ENCODE results near the gene CPD. TPM values are rescaled to one million over a fixed set of nuclear protein-coding genes. Genes with fewer than 3 reads are reported as not detected.

The CPD gene
- polyA plus RNA-seq, 1 donor (not counting 4 experiments of a cell fraction or from before 2014, with no cell fraction given), result 30.5 TPM

DNA sequence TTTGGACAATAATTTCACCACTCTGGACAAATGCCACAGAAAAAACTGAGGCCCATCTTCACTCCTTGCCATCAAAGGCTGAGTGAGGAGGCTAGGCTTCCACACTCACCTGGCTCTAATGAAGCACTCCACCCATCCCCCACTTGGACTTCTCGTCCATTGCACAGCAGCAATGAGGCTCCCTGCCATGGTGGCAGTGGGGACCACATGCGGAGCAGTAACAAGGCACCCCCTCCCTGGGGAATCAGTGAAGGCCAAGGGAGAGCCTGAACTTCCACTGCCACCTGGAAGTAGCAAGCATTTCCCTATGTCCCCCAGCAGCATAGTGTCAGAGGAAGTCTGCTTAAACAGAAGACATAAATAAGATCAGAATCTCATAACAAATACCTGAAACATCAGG is 96.5 kb downstream of the CPD start:
- Histone ChIP-seq H3K27ac (ENCODE audit: control insufficient read depth, insufficient read depth, low read length) (no peak overlapping the region), H3K79me2 (ENCODE audit: control insufficient read depth, insufficient read depth, low read length) (peaks cover 33% of the 10 kb centered on the region), H2AFZ (ENCODE audit: control insufficient read depth, low read length) (no peak overlapping the region), H3K36me3 (ENCODE audit: control insufficient read depth in 2 of 2, extremely low read depth in 1 of 2, insufficient read depth in 2 of 2, low read length in 2 of 2) (no peaks in the 10 kb centered on the region), H3K27me3 (ENCODE audit: control insufficient read depth, extremely low read depth, insufficient read depth, low read length) (no peaks in the 10 kb centered on the region), H3K4me1 (ENCODE audit: control insufficient read depth, extremely low read depth, insufficient read depth, low read length) (peaks cover 22% of the 10 kb centered on the region), H3K4me2 (ENCODE audit: control insufficient read depth, extremely low read depth, insufficient read depth, low read depth, low read length) (no peak overlapping the region), H3K4me3 (ENCODE audit: control insufficient read depth in 2 of 3, extremely low read depth in 1 of 3, insufficient read depth in 2 of 3, low read depth in 1 of 3, low read length in 3 of 3) (no peak overlapping the region), H3K9me1 (ENCODE audit: control insufficient read depth, extremely low read depth, insufficient read depth, low read length) (no peaks in the 10 kb centered on the region), H3K9me3 (ENCODE audit: control insufficient read depth, low read depth, low read length) (no peaks in the 10 kb centered on the region), H3K9ac (ENCODE audit: control insufficient read depth, extremely low read depth, insufficient read depth, low read length) (no peak overlapping the region), H4K20me1 (ENCODE audit: control insufficient read depth, extremely low read depth, insufficient read depth, low read length) (no peaks in the 10 kb centered on the region)
- dilution Hi-C loops (cut with MboI; ENCODE audit: extremely low pct_ligation_motif_present, low sequenced_read_pairs), result no loop called here
- DNase-seq (ENCODE audit: low read depth, low spot score) (no peak), FAIRE-seq (no peak)
- TF ChIP-seq EZH2 (IDR thresholded peaks at IDR 0.05; ENCODE audit: low read length), result no peak
- TF ChIP-seq, protein P1, sequence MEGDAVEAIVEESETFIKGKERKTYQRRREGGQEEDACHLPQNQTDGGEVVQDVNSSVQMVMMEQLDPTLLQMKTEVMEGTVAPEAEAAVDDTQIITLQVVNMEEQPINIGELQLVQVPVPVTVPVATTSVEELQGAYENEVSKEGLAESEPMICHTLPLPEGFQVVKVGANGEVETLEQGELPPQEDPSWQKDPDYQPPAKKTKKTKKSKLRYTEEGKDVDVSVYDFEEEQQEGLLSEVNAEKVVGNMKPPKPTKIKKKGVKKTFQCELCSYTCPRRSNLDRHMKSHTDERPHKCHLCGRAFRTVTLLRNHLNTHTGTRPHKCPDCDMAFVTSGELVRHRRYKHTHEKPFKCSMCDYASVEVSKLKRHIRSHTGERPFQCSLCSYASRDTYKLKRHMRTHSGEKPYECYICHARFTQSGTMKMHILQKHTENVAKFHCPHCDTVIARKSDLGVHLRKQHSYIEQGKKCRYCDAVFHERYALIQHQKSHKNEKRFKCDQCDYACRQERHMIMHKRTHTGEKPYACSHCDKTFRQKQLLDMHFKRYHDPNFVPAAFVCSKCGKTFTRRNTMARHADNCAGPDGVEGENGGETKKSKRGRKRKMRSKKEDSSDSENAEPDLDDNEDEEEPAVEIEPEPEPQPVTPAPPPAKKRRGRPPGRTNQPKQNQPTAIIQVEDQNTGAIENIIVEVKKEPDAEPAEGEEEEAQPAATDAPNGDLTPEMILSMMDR (optimal IDR thresholded peaks at IDR 0.05 in 1 of 3, IDR thresholded peaks at IDR 0.05 in 1 of 3, conservative IDR thresholded peaks at IDR 0.05 in 1 of 3; ENCODE audit: extremely low read depth in 1 of 3, insufficient read depth in 2 of 3, low read length in 3 of 3), result no peak

DNA sequence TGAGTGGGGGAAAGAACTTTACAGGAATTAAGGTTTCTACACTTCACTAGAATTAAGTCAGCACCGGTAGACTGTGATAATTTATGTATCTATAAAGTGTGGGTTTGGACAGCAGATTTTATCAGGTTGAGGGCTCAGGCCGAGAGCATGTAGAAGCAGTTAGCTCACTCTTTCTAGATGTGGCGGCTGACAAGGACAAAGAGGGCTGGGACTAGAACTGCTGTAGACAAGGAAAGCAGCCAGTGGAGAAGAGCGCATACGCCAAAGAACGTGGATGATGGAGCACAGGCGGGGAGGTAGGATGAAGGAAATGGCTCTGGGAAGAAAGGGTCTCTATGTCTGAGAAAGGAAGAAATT is 98.0 kb downstream of the CPD start:
- Histone ChIP-seq H3K4me1 (ENCODE audit: control insufficient read depth, extremely low read depth, insufficient read depth, low read length) (peaks cover 14% of the 10 kb centered on the region), H3K9me3 (ENCODE audit: control insufficient read depth, low read depth, low read length) (no peaks in the 10 kb centered on the region), H3K27me3 (ENCODE audit: control insufficient read depth, extremely low read depth, insufficient read depth, low read length) (no peaks in the 10 kb centered on the region), H3K79me2 (ENCODE audit: control insufficient read depth, insufficient read depth, low read length) (peaks cover 30% of the 10 kb centered on the region), H3K4me2 (ENCODE audit: control insufficient read depth, extremely low read depth, insufficient read depth, low read depth, low read length) (peak overlapping the region; percentile 74), H4K20me1 (ENCODE audit: control insufficient read depth, extremely low read depth, insufficient read depth, low read length) (no peaks in the 10 kb centered on the region), H3K4me3 (ENCODE audit: control insufficient read depth in 2 of 3, extremely low read depth in 1 of 3, insufficient read depth in 2 of 3, low read depth in 1 of 3, low read length in 3 of 3) (peak overlapping the region in 2 of 3 experiments; percentile 82 to 92), H3K27ac (ENCODE audit: control insufficient read depth, insufficient read depth, low read length) (no peak overlapping the region), H3K9ac (ENCODE audit: control insufficient read depth, extremely low read depth, insufficient read depth, low read length) (peak overlapping the region; percentile 96), H3K36me3 (ENCODE audit: control insufficient read depth in 2 of 2, extremely low read depth in 1 of 2, insufficient read depth in 2 of 2, low read length in 2 of 2) (peaks cover 0 to 5% of the 10 kb centered on the region in 2 experiments), H2AFZ (ENCODE audit: control insufficient read depth, low read length) (peak overlapping the region; percentile 68), H3K9me1 (ENCODE audit: control insufficient read depth, extremely low read depth, insufficient read depth, low read length) (no peaks in the 10 kb centered on the region)
- dilution Hi-C loops (cut with MboI; ENCODE audit: extremely low pct_ligation_motif_present, low sequenced_read_pairs), result no loop called here
- FAIRE-seq (no peak), DNase-seq (ENCODE audit: low read depth, low spot score) (no peak)
- no peak for TF ChIP-seq EZH2 (IDR thresholded peaks at IDR 0.05; ENCODE audit: low read length)
- TF ChIP-seq, protein P1 (optimal IDR thresholded peaks at IDR 0.05 in 1 of 3, IDR thresholded peaks at IDR 0.05 in 1 of 3, conservative IDR thresholded peaks at IDR 0.05 in 1 of 3; ENCODE audit: extremely low read depth in 1 of 3, insufficient read depth in 2 of 3, low read length in 3 of 3), result no peak

Measured in keratinocyte (primary cell).